Renal cortex interstitium (tissue), 15 donors: ENCODE measurements around the gene FXYD1. TPM values are rescaled to one million over a fixed set of nuclear protein-coding genes. Genes with fewer than 3 reads are reported as not detected.
"Not testable (repeated sequence)": the region's sequence is repeated elsewhere in the genome, so short reads cannot be mapped to it uniquely, and the experiment has no call there.

ENCODE experiments used
- DNase-seq, 11 donors: peaks; one replicate each; pipeline ENCODE4 v3.0.0-alpha.2; 2013; ENCODE audit warnings: low read depth in 9 of 11, low spot score in 4 of 11; ENCODE audit errors: extremely low read depth in 1 of 11
- long read RNA-seq, 16 experiments: transcript quantifications; one replicate each; lab custom pipeline, GENCODE V29; 2026
- polyA plus RNA-seq, 3 donors: library from polyadenylated mRNA; unstranded; fragments of 120-200 nt; gene quantifications; one replicate each; pipeline ENCODE4 v1.2.1, GENCODE V29; 2013; ENCODE audit not compliant: insufficient read length in 3 of 3

Gene FXYD1
- 10 to 100 TPM; 22.3 to 27.3 (median 25.7) TPM for polyA plus RNA-seq
- long read RNA-seq, donor 1, transcript FXYD1-201 (8 exons, 592 nt) = major isoform, 8 of 11 reads
- long read RNA-seq, donor 1, partial matches to known transcripts = 0 of 11 reads
- long read RNA-seq, donor 1, other reads (novel, unspliced or antisense) = 0 of 11 reads
- long read RNA-seq, donor 2, transcript FXYD1-201 (8 exons, 592 nt) = major isoform, 15 of 24 reads
- long read RNA-seq, donor 2, partial matches to known transcripts = 0 of 24 reads
- long read RNA-seq, donor 2, other reads (novel, unspliced or antisense) = 0 of 24 reads
- long read RNA-seq, donor 3, transcript FXYD1-201 (8 exons, 592 nt) = major isoform, 13 of 17 reads
- long read RNA-seq, donor 3, partial matches to known transcripts = 0 of 17 reads
- long read RNA-seq, donor 3, other reads (novel, unspliced or antisense) = 0 of 17 reads
- long read RNA-seq, donor 4, transcript FXYD1-201 (8 exons, 592 nt) = major isoform, 5 of 7 reads
- long read RNA-seq, donor 4, partial matches to known transcripts = 0 of 7 reads
- long read RNA-seq, donor 4, other reads (novel, unspliced or antisense) = 0 of 7 reads
- long read RNA-seq, donor 5, transcript FXYD1-201 (8 exons, 592 nt) = major isoform, 17 of 25 reads
- long read RNA-seq, donor 5, partial matches to known transcripts = 0 of 25 reads
- long read RNA-seq, donor 5, other reads (novel, unspliced or antisense) = 0 of 25 reads
- long read RNA-seq, donor 6, transcript FXYD1-201 (8 exons, 592 nt) = major isoform, 8 of 12 reads
- long read RNA-seq, donor 6, partial matches to known transcripts = 0 of 12 reads
- long read RNA-seq, donor 6, other reads (novel, unspliced or antisense) = 0 of 12 reads
- long read RNA-seq, donor 7, transcript FXYD1-201 (8 exons, 592 nt) = major isoform, 10 of 13 reads
- long read RNA-seq, donor 7, partial matches to known transcripts = 0 of 13 reads
- long read RNA-seq, donor 7, other reads (novel, unspliced or antisense) = 0 of 13 reads
- long read RNA-seq, donor 8, transcript FXYD1-206 (8 exons, 486 nt) = minor isoform, 5 of 25 reads
- long read RNA-seq, donor 8, transcript FXYD1-201 (8 exons, 592 nt) = major isoform, 16 of 25 reads
- long read RNA-seq, donor 8, partial matches to known transcripts = 0 of 25 reads
- long read RNA-seq, donor 8, other reads (novel, unspliced or antisense) = 0 of 25 reads
- long read RNA-seq, donor 9, transcript FXYD1-201 (8 exons, 592 nt) = major isoform, 8 of 9 reads
- long read RNA-seq, donor 9, partial matches to known transcripts = 0 of 9 reads
- long read RNA-seq, donor 9, other reads (novel, unspliced or antisense) = 0 of 9 reads
- long read RNA-seq, donor 10, transcript FXYD1-201 (8 exons, 592 nt) = major isoform, 8 of 11 reads
- long read RNA-seq, donor 10, partial matches to known transcripts = 0 of 11 reads
- long read RNA-seq, donor 10, other reads (novel, unspliced or antisense) = 0 of 11 reads
- long read RNA-seq, donor 11, transcript FXYD1-201 (8 exons, 592 nt) = major isoform, 10 of 16 reads
- long read RNA-seq, donor 11, transcript FXYD1-206 (8 exons, 486 nt) = minor isoform, 5 of 16 reads
- long read RNA-seq, donor 11, partial matches to known transcripts = 0 of 16 reads
- long read RNA-seq, donor 11, other reads (novel, unspliced or antisense) = 0 of 16 reads
- long read RNA-seq, donor 12, partial matches to known transcripts = 0 of 8 reads
- long read RNA-seq, donor 12, other reads (novel, unspliced or antisense) = 0 of 8 reads
- long read RNA-seq, donor 13, transcript FXYD1-201 (8 exons, 592 nt) = major isoform, 23 of 24 reads
- long read RNA-seq, donor 13, partial matches to known transcripts = 0 of 24 reads
- long read RNA-seq, donor 13, other reads (novel, unspliced or antisense) = 0 of 24 reads
- long read RNA-seq, donor 14, transcript FXYD1-201 (8 exons, 592 nt) = major isoform, 13 of 17 reads
- long read RNA-seq, donor 14, partial matches to known transcripts = 0 of 17 reads
- long read RNA-seq, donor 14, other reads (novel, unspliced or antisense) = 0 of 17 reads
- long read RNA-seq, donor 15, partial matches to known transcripts = 0 of 3 reads
- long read RNA-seq, donor 15, other reads (novel, unspliced or antisense) = 0 of 3 reads
- long read RNA-seq, donor 16, transcript FXYD1-201 (8 exons, 592 nt) = major isoform, 18 of 26 reads
- long read RNA-seq, donor 16, partial matches to known transcripts = 0 of 26 reads
- long read RNA-seq, donor 16, other reads (novel, unspliced or antisense) = 0 of 26 reads

DNA sequence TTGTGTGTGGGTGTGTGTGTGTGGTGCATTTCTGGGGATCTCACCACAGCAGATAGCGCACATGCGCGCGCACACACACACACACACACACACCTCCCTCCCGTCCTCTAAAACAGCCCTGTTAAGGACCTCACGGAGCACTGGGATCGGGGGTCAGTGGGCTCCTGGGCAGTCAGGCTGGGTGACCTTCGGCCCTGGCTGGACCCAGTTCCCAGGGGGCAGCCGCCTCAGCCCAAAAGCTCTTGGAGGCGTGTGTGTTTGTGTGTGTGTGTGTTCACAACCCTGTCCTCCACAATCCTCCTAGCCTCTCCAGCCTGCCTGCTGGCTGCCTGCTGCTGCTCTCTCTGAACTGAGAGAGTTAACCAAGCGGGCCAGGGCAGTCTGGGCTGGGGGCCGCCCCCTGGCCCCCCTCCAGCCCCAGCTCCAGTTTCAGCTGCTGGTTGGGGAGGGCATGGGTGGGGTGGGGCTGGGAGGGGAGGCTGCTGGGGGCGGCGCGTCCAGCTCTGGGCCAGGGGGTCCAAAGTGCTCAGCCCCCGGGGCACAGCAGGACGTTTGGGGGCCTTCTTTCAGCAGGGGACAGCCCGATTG is at the start of gene FXYD1:
Gene FXYD1 (plus strand): TSS at position 520 of the 588 bp plus-strand sequence. CDS start 1,256 bp downstream, outside the sequence.
- no peak for DNase-seq

DNA sequence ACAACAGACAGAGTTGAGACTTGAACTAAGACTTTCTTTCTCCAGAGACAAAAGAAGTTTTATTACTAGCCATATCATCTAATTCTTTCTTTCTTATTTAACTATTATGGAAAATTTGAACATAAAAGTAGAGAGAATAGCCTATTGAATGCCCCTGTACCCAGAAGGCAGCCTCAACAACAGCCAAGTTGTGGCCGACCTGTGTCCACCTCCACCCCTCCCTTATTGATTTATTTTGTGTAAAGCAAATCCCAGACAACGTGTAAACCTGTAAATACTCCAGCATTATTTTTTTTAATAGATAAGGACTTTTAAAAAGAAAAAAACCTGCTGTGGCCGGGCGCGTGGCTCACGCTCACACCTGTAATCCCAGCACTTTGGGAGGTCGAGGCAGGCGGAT is 49.1 kb upstream of the FXYD1 start:
- no peak for DNase-seq

DNA sequence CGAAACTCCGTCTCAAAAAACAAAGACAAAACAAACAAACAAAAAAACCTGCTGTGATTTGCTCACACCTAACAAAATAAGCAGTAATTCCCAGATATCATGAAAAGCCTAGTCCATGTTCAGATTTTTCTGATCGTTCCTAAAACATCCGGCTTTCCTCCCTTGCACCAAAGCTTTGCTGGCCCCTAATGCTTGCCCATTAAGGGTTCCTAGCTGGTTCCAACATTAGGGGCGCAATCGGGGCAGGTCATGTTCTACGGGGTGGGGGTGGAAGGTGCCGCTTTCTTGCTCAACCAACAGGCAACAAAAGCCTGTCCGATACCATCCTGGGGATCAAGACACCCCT is 48.5 kb upstream of the FXYD1 start:
- no peak for DNase-seq

DNA sequence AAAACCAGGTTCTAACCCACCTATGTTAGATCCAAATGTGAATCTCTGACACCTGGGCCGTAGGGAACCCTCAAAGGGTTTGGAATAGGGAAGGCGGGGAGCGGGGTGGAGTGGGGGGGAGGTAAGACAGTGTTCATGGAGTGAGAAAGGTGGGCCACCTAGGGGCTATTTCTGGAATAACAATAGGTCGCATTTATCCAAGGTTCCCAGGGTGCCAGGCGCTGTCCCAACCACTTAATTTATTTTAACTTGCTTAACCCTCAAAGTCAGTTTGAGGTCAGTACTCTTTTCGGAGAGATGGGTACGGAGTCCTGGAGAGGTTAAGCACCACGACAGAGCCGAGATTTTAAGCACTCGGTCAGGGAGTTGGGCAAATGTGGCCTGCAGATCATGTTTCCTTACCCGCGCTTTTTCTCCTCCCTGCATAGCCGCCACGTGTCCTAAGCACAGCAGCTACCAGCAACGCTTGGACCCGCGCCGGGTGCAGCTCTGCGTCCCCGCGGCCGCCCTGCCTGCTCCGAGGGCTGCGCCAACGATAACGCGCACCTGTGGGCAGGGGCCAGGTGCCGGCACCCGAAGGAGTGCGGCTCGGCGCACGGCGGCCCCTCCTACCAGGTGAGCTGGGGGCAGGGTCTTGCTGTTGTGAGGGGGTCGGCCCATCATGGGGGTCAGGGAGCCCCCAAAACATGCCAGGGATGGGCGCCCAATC is 48.0 kb upstream of the FXYD1 start:
- peak in 8 of 11 donors; percentile 62 to 76 (median 68) for DNase-seq

DNA sequence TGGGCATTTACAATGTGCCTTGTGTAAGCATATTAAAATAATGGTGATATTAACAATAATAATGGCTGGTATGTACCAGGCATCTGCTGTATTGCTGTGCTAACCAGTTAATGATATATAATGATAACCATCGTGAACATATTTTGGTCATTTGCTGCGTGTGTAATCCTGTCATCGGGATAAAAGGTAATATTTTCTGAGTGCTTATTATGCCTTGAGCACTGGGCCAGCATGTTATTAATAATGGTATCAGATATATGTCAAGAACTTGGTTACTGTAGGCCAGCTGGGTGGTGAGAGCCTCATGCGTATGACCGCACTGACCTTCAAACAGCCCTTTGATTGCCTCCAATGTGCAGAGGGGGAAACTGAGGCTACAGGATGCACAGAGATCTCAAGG is 45.2 kb upstream of the FXYD1 start:
- no peak for DNase-seq

DNA sequence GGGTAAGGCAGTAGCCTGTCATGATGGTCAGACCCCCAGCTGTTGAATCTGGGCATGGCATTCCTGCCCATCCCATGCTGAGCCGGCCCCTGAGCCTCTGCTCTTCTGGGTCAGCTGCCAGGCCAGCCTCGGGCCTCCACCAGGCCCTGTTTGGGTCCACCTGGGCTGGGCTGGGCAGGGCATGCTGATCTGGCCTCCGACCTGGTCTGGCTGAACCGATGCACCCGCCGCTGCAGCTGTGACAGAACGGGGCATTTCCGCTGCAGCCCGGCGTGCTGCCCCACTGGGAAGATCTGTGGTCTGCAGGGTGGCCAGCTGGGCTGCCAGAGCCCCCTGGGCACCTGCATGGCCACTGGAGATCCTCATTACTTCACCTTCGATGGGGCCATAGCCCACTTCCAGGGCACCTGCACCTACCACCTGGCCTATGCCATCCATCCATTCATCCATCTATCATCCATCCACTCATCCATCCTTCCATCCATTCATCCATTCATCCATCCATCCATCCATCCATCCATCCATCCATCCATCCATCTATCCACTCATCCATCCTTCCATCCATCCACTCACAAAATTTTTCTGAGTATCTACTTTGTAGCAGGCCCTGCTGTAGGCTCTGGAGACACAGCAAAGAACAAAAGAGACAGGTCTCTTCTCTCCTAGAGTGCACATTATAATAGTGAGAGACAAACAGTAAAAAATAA is 44.5 kb upstream of the FXYD1 start:
- DNase-seq = no peak

DNA sequence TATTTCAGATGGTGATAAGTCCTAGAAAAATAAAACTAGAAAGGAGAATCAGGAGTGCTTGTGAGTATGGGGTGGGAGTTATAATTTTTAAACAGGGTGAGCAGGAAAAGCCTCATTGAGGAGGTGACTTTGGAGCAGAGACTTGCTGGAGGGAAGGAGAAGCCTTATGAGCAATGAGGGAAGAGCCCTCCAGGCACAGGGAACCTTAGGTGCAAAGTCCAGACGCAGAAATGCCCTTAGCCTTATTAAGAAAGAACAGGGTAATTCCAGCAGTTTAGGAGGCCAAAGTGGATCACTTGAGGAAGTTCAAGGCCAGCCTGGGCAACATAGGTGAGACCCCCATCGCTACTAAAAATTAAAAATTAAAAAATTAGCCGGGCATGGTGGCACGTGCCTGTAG is 44.0 kb upstream of the FXYD1 start:
- DNase-seq = no peak

DNA sequence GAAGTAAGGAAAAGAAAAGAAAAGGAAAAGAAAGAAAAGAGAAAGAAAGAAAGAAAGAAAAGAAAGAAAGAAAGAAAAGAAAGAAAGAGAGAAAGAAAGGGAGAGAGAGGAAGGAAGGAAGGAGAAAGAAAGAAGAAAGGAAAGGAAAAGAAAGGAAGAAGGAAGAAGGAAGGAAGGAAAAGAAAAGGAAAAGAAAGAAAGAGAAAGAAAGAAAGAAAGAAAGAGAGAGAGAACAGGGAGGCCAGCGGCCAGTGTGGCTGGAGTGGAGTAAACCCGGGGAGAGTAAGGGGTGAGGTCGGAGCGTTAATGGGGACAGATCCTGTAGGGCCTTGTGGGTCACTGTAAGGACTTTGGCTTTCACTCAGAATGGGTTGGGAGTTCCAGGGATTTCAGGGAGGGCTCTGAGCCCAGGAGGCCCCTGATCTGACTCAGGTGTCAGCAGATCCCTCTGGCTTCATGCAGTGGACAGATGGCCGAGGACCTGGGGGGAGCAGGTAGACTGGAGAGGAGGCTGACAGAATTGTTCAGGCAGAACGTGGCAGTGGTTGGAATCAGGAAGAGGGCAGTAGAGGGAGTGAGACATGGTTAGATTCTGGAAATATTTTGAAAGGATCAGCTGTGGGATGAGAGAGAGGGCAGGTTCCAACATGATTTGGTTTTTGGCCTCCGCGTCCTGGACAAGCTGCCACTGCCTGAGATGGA is 42.8 kb upstream of the FXYD1 start:
- DNase-seq = no peak

DNA sequence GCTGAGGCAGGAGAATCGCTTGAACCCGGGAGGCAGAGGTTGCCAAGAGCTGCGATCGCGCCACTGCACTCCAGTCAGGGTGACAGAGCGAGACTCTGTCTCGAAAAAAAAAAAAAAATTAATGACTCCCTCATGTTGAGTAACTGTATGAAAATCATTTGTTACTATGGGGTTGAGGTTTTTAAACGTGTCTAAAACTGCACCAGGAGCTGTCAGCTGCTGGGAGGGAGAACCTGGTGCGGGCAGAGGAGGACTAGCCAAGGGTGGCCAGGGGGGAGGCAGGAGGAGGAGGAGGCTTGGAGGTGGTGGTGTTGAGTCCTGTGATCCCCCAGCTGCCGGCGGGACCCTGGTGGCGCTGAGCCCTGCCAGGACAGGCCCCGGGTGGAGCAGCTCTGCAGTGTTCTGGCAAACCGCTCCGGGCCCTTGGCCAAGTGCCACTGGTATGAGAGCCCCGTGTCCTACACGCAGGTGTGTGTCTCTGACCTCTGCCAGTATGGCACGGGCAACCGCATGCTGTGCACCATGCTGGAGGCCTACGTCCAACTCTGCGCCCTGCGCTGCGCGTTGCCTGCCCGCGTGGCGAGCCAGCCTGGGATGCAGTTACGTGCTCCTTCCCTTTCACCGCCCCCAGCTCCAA is 40.1 kb upstream of the FXYD1 start:
- DNase-seq = no peak

DNA sequence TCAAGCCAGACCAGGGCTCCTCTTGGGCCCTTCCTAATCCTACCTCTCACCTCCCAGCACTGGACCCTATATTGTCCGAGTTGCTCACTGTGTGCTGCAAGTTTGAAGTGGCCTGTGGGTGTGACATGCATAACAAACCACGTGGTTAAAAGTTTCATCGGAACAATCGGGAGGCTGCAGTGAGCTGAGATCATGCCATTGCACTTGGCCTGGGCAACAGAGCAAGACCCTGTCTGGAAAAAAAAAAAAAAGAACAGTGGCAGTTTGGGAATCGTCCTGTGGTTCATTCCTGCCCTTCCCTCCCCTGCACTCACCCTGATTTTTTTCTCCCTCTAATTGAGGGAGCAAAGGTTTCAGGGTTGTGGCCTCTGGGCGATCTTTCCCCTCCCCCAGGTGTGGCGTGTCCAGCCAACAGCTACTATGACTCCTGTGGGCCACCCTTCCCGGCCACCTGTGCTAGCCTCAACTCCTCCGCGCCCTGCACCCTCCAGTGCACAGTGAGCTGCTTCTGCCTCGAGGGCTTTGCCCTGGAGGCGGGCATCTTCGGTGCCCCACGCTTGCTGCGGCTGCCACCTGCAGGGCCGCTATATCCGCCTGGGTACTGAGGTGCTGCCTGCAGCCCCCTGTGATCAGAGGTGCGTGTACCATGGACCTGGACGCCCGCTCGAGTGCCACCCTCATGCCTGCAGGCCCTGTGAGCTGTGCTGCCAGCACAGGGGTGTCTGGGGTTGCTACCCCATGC is 39.3 kb upstream of the FXYD1 start:
- no peak for DNase-seq

DNA sequence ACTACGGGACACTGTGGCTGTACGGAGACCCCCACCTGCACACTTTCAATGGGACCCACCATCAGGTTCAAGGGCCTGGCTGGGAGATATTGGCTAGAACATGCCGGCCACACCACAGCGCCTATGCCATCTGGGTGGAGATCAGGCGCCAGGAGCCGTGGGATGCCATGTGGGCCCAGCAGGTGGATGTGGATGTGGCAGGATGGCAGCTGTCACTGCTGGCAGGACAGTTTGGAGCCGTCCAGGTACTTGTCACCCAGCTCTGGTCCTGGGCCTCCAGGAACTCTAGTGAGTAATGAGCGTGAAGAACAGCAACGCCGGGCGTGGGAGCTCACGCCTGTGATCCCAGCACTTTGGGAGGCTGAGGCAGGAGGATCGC is 38.7 kb upstream of the FXYD1 start:
- DNase-seq = no peak

DNA sequence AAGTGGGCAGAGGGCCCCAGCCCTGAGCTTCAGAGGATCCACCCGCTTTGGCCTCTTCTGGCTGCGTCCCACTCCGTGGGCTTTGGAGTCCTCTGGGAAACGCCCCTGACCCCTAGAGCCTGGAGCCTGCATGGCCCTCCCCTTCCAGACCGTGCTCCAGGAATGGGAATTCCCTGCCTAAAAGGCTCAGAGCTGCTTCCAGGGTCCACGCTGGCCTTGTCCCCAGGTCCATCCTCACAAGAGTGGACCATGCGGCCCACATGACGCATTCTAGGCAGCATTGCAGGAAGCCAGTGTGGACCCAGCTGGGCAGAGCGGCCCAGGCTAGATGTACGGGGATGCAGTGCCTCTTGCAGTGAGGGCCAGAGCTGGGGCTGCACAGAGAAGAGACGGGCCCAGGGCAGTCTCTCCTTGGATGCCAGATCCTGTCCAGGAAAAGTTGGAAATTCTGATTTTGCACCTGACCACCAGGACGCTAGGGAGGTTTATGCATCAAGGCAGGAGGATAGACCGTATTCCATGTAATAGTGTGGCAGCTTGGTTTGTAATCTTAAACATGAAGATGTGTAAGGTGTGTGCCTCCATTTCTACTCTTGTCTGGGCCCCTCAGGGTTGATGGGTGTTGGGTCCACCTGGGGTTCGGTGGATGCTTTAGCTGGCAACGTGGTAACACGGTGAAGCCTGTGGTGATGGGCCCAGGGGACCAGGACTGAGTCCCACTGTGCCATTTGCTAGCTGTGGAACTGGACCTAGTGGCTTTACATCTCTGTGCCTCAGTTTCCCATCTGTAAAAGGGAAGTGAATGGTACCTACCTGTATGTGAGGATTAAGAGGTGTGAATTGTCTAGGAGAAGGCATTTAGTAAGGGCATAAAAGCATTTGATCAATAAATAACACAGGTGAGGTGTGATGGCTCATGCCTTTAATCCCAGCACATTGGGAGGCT is 37.8 kb upstream of the FXYD1 start:
- DNase-seq = no peak

DNA sequence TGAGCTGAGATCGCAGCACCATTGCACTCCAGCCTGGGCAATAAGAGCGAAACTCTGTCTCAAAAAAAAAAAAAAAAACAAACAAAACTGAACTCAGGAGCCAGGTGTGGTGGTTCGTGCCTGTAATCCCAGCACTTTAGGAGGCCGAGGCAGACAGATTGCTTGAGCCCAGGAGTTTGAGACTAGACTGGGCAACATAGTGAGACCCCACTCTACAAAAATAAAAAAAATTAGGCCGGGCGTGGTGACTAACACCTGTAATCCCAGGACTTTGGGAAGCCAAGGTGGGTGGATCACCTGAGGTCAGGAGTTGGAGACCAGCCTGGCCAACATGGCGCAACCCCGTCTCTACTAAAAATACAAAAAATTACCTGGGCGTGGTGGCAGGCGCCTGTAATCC is 36.7 kb upstream of the FXYD1 start:
- not testable (repeated sequence) for DNase-seq
